ENCODE results near the gene IFT122. TPM values are rescaled to one million over a fixed set of nuclear protein-coding genes. Genes with fewer than 3 reads are reported as not detected.

The IFT122 gene
- total RNA-seq, 4 donors from 2014 or later, result 9.5 to 47.6 (median 24.5) TPM

GRCh38 chr3:129522953-129523352, 82.9 kb downstream of the IFT122 start:
- no peak for DNase-seq (ENCODE audit: low spot score in 2 of 2)
- Histone ChIP-seq H3K27ac (no peak overlapping the region), H3K36me3 (peaks cover 18% of the 10 kb centered on the region), H3K4me3 (no peak overlapping the region), H3K27me3 (no peaks in the 10 kb centered on the region), H3K9me3 (no peaks in the 10 kb centered on the region), H3K4me1 (no peaks in the 10 kb centered on the region)
- TF ChIP-seq EP300 (IDR thresholded peaks at IDR 0.05) (no peak), POLR2AphosphoS5 (IDR thresholded peaks at IDR 0.05) (no peak), CTCF (IDR thresholded peaks at IDR 0.05) (no peak), POLR2A (IDR thresholded peaks at IDR 0.05) (no peak)
- 100% methylated on average over 4 of the region's 5 CpGs for WGBS

DNA sequence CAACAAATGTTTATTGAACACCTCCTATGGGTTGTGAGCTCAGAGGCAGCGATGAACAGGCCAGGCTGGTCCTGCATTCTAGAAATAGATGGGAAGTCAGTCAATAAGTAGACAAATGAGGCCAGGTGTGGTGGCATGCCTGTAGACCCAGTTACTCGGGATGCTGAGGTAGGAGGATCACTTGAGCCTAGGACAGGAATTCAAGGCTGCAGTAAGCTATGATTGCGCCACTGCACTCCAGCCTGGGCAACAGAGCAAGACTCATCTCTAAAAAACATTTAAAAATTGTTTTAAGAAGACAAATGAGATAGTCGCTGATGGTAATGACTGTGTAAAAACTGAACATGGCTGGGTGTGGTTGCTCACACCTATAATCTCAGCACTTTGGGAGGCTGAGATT, 84.1 kb downstream of the IFT122 start:
- WGBS, result 88% methylated on average over 4 of the region's 4 CpGs
- H3K36me3 ChIP-seq, result peaks cover 7% of the 10 kb centered on the region
- no peak overlapping the region for H3K27ac ChIP-seq
- no peaks in the 10 kb centered on the region for H3K4me1 ChIP-seq
- no peaks in the 10 kb centered on the region for H3K27me3 ChIP-seq
- DNase-seq (ENCODE audit: low spot score in 2 of 2), result no peak
- no peaks in the 10 kb centered on the region for H3K9me3 ChIP-seq
- TF ChIP-seq POLR2A (IDR thresholded peaks at IDR 0.05), result no peak
- H3K4me3 ChIP-seq, result no peak overlapping the region

DNA sequence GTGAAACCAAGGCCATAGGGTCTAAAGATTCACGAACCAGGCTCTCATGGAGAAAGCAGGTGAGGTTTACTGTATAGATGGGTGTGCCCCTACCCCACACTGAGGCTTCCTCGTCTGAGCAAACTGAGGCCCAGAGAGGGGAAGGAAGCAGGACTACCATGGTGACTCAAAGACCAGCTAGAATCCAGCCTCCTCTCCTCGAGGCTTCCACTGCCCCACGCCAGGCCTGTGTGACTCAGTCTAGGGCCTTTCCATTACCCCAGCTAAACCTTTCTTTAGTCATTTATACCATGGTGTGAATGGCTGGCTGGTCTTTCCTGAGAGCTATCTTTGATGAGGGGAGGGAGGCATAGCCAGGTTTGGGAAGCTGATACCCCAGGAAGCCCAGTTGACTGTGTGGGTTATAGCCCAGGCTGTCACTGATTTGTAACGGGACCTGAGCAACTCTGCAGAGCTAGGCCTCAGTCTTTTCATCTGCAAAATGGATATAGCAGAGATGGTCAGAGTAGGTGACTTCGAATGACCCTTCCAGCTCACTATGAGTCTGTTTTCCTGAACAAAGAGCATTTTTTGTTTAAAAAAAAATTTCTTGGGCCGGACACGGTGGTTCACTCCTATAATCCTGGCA, 85.4 kb downstream of the IFT122 start:
- no peak overlapping the region for H3K27ac ChIP-seq
- no peak for DNase-seq (ENCODE audit: low spot score in 2 of 2)
- 82% methylated on average over 6 of the region's 8 CpGs for WGBS

DNA sequence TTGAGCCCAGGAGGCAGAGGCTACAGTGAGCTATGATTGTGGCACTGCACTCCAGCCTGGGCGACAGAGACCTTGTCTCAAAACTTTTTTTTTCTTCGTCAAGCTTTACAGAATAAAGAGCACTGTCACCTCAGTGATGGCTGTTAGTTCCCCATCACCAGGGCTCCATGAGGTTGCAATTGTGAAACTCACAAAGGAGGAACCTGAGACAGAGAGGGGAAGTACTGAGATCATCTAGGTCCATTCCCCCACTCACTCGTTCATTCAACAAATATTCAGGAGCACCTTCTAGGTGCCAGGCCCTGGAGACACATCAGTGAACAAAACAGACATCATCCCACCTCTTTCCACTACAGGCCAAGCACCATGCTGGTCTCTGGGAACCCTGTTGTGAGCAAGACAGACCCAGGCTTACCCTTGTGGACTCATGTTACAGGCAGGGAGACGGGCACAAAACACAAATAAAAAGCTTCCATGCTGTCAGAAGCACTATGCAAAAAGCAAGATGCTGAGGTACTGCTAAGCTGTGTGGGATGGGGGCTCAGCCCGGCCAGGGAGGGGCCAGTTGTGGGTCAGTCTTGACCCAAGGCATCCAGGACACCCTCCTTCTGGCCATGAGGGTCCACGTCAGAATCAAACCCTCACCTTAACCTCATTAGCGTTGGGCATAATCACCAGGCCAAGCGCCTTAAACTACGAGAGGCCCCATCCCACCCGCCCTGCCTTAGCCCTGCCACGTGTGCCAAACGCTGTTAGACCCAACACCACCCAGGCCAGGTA, 86.3 kb downstream of the IFT122 start:
- no peak for TF ChIP-seq EP300 (IDR thresholded peaks at IDR 0.05)
- TF ChIP-seq CTCF (IDR thresholded peaks at IDR 0.05), result no peak
- TF ChIP-seq POLR2A (IDR thresholded peaks at IDR 0.05), result no peak
- no peak for TF ChIP-seq POLR2AphosphoS5 (IDR thresholded peaks at IDR 0.05)
- no peak overlapping the region for H3K27ac ChIP-seq
- no peaks in the 10 kb centered on the region for H3K27me3 ChIP-seq
- peaks cover 11% of the 10 kb centered on the region for H3K4me1 ChIP-seq
- 81% methylated on average over 9 of the region's 12 CpGs for WGBS
- H3K36me3 ChIP-seq, result no peaks in the 10 kb centered on the region
- H3K9me3 ChIP-seq, result no peaks in the 10 kb centered on the region
- no peak for DNase-seq (ENCODE audit: low spot score in 2 of 2)
- H3K4me3 ChIP-seq, result no peak overlapping the region

More for the DNA sequence above, 85.4 kb downstream of the IFT122 start:
- H3K4me1 ChIP-seq, result peaks cover 10% of the 10 kb centered on the region
- H3K9me3 ChIP-seq, result no peaks in the 10 kb centered on the region
- no peaks in the 10 kb centered on the region for H3K27me3 ChIP-seq
- no peaks in the 10 kb centered on the region for H3K36me3 ChIP-seq
- TF ChIP-seq POLR2AphosphoS5 (IDR thresholded peaks at IDR 0.05) (no peak), CTCF (IDR thresholded peaks at IDR 0.05) (no peak), POLR2A (IDR thresholded peaks at IDR 0.05) (no peak), EP300 (IDR thresholded peaks at IDR 0.05) (no peak)
- H3K4me3 ChIP-seq, result no peak overlapping the region

DNA sequence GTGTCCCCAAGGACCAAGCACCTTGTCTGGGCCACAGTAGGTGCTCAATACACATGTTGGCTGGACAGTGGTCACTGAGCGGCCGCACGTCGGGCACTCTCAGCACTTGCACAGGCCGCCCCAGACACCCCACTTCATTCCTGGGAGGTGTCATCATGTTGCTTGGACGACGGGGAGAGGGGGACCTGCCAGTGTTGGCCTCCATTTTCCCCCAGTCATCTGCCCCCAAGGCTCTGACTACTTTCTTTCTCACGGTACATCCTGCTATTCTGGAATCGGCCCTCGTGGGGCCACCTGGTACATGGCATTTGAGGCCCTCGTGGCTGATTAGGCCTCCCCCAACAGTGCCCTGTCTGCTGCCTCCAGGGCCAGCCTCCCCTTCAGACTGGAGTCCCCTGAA, 87.2 kb downstream of the IFT122 start:
- Histone ChIP-seq H3K27me3 (no peaks in the 10 kb centered on the region), H3K36me3 (no peaks in the 10 kb centered on the region), H3K27ac (no peak overlapping the region), H3K4me1 (peaks cover 11% of the 10 kb centered on the region), H3K4me3 (no peak overlapping the region), H3K9me3 (no peaks in the 10 kb centered on the region)
- WGBS, result 96% methylated on average over 11 of the region's 11 CpGs
- DNase-seq (ENCODE audit: low spot score in 2 of 2), result no peak
- TF ChIP-seq EP300 (IDR thresholded peaks at IDR 0.05) (no peak), POLR2A (IDR thresholded peaks at IDR 0.05) (no peak), CTCF (IDR thresholded peaks at IDR 0.05) (no peak), POLR2AphosphoS5 (IDR thresholded peaks at IDR 0.05) (no peak)
